ENCODE measurements around the gene ETV3. TPM values are rescaled to one million over a fixed set of nuclear protein-coding genes. Genes with fewer than 3 reads are reported as not detected.
"Not testable (repeated sequence)": the region's sequence is repeated elsewhere in the genome, so short reads cannot be mapped to it uniquely, and the experiment has no call there.

ETV3 gene
- total RNA-seq: 14.6 TPM
- long read RNA-seq: 0 reads

DNA sequence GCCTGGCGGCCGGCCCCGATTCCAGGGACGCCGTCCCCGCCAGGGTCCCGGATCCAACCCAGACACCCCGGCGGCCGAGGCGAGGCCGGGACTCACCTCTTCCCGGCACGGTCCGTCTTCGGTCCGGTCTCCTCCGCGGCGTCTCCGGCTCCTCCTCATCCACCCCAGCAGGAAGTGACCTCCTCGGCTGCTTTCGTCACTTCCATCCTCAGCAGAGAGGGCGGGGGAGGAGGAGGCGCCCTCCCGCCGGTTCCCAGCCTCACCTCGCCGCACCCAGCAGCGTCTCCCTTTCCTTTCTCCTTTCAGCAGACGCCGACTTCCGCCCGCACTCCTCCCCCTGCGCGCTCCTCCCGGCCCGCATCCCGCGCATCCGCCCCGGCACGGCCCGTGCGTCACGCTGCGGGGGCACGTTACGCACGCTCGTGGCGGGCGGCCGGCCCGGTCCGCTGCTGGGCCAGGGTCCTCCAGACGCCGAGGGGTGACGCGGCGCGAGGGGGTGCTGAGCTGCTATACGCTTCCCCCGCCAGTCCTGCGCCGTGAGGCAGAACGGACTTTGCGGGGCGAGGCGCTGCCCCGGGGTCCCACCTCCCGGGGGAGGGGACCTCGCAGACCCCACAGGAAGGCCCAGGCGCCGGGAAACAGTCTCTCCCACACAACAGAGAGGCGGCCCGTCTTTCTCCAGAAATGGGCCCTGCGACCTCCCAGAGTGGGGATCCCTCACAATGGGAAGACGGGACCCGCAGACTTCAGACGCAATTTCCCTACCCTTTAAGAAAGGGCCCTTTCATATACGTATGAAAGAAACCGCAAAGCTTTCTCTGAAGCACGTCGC, at the start of gene ETV3:
Gene ETV3 (minus strand): TSS at position 176 of the 832 bp plus-strand sequence. CDS start 2,043 bp downstream, outside the sequence.
- H3K27me3 ChIP-seq (ENCODE audit: low read depth): no peaks in the 10 kb centered on the region
- no peaks in the 10 kb centered on the region for H3K9me3 ChIP-seq (replicated peaks)
- peak; percentile 90 for DNase-seq
- peaks cover 25% of the 10 kb centered on the region for H3K36me3 ChIP-seq
- intact Hi-C loops (cut with micrococcal nuclease): no loop called here
- peaks cover 44% of the 10 kb centered on the region for H3K4me1 ChIP-seq
- TF ChIP-seq, protein P1, sequence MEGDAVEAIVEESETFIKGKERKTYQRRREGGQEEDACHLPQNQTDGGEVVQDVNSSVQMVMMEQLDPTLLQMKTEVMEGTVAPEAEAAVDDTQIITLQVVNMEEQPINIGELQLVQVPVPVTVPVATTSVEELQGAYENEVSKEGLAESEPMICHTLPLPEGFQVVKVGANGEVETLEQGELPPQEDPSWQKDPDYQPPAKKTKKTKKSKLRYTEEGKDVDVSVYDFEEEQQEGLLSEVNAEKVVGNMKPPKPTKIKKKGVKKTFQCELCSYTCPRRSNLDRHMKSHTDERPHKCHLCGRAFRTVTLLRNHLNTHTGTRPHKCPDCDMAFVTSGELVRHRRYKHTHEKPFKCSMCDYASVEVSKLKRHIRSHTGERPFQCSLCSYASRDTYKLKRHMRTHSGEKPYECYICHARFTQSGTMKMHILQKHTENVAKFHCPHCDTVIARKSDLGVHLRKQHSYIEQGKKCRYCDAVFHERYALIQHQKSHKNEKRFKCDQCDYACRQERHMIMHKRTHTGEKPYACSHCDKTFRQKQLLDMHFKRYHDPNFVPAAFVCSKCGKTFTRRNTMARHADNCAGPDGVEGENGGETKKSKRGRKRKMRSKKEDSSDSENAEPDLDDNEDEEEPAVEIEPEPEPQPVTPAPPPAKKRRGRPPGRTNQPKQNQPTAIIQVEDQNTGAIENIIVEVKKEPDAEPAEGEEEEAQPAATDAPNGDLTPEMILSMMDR (IDR thresholded peaks at IDR 0.05; ENCODE audit: borderline replicate concordance): no peak
- H3K4me3 ChIP-seq: peak within 1 kb of the TSS; percentile 82
- peak within 1 kb of the TSS; percentile 96 for H3K27ac ChIP-seq (replicated peaks)

DNA sequence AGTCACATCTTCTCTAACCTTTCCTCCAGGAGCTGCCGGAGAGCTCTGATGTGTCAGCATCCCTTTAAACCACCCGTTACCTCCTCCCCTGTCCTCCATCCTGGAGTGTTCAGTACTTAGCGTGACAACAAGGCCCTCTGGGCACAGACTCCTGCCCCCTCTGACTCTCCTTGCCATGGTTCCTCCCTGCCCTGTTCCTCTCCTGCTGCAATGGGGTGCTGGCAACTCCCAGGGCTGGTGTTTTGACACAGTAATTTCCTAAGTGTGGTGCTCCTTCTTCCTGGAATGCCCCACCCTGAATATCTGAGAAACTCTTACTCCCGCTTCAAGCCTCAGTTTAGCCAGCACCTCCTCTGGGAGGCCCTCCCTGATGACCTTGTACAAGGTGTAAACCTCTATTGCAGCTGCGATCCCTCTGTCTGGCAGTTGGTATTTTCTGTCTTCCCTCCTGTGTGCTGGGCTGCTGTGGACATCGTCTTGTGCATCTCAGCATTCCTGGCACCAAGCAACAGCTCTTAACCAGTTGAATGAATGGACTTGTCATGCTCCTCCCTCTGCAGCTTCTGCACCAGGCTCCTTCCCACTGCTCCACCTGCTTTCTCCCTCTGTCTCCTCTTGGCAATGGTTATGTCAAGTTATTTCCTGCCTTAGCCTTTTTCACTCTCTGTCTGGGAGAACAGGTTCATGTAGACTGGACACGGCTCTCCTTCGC, 48.2 kb upstream of the ETV3 start:
- TF ChIP-seq, protein P1 (IDR thresholded peaks at IDR 0.05; ENCODE audit: borderline replicate concordance): no peak
- no peak overlapping the region for H3K4me3 ChIP-seq
- intact Hi-C loops (cut with micrococcal nuclease): no loop called here

DNA sequence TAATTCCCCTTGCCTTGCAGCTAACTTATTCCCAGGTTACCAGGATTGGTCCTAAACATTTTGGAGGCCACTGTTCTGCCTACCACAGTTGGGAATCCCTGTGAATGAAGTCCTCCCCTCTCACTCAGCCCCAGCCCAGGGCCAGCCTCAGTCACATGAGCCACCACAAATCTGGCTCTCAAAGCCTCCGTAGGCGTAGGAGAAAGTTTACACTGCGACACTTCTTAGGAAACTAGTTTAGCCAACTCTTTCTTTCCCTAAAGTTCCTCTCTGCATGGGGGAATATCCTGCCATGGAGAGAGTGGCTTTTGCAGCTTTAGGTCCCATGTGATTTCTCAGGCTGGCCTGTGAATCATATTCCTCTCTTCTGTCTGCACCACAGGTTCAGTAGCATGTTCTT, 45.7 kb upstream of the ETV3 start:
- no peak for DNase-seq
- Histone ChIP-seq H3K4me1 (no peaks in the 10 kb centered on the region), H3K27me3 (ENCODE audit: low read depth) (peaks cover 58% of the 10 kb centered on the region), H3K9me3 (replicated peaks) (no peaks in the 10 kb centered on the region), H3K4me3 (no peak overlapping the region), H3K36me3 (no peaks in the 10 kb centered on the region), H3K27ac (replicated peaks) (no peak overlapping the region)
- intact Hi-C loops (cut with micrococcal nuclease): no loop called here
- TF ChIP-seq, protein P1 (IDR thresholded peaks at IDR 0.05; ENCODE audit: borderline replicate concordance): no peak

More for the DNA sequence above, 48.2 kb upstream of the ETV3 start:
- Histone ChIP-seq H3K9me3 (replicated peaks) (no peaks in the 10 kb centered on the region), H3K4me1 (no peaks in the 10 kb centered on the region), H3K36me3 (no peaks in the 10 kb centered on the region), H3K27ac (replicated peaks) (no peak overlapping the region), H3K27me3 (ENCODE audit: low read depth) (peaks cover 80% of the 10 kb centered on the region)
- no peak for DNase-seq

DNA sequence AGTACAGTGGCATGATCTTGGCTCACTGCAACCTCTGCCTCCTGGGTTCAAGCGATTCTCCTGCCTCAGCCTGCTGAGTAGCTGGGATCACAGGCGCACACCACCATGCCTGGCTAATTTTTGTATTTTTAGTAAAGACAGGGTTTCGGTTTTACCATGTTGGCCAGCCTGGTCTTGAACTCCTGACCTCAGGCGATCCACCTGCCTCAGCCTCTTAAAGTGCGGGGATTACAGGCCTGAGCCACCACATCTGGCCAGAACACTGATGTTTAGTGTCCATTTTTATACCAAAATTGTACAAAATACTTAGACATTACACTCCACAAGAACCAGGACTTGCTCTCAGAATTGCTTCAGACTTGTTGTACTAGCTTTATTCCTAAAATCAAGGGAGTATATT, 44.2 kb upstream of the ETV3 start:
- H3K27me3 ChIP-seq (ENCODE audit: low read depth): peaks cover 54% of the 10 kb centered on the region
- H3K4me3 ChIP-seq; H3K36me3 ChIP-seq; H3K27ac ChIP-seq (replicated peaks); intact Hi-C loops (cut with micrococcal nuclease); H3K9me3 ChIP-seq (replicated peaks); DNase-seq; H3K4me1 ChIP-seq: not testable (repeated sequence)

DNA sequence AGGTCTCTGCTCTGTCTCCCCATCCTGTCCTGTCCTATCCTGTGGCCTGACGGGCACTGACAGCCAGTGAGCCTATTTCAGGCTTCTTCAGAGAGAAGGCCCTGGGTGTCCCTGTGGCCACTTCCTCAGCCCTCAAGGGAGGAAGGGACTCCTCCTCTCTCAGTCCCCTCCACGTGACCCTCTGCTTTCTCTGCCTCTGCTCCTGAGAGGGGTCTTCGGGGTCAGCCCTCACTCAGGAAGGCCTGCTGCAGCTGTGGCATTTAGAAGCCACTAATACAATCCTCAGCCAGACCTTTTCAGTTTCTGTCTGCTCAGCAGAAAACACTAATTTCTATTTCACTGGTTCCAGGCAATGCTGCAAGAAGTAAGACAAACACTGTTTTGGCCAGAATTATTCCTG, 43.6 kb upstream of the ETV3 start:
- Histone ChIP-seq H3K27ac (replicated peaks) (no peak overlapping the region), H3K4me3 (no peak overlapping the region), H3K9me3 (replicated peaks) (no peaks in the 10 kb centered on the region), H3K4me1 (no peaks in the 10 kb centered on the region), H3K27me3 (ENCODE audit: low read depth) (peaks cover 55% of the 10 kb centered on the region), H3K36me3 (no peaks in the 10 kb centered on the region)
- TF ChIP-seq, protein P1 (IDR thresholded peaks at IDR 0.05; ENCODE audit: borderline replicate concordance): no peak
- intact Hi-C loops (cut with micrococcal nuclease): no loop called here
- DNase-seq: no peak

DNA sequence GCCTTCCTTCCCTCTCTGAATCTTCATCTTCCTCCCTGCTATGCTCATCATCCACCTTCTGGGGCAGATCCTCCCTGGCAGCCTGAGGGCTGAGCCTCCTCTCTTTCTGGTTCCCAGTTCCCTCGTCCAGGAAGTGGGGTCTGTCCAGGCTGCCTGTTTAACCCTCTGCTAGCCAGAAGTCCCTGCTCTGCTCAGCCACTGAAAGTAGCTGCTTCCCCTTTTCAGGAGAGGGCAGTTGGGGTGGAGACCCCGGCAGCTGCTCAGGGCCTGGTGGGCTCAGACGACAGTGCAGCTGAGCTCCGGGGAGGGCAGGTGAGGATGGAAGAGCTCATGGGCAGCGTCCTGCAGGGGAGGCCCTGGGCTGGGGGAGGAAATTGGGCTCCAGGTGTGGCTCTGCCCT, 43.1 kb upstream of the ETV3 start:
- Histone ChIP-seq H3K4me3 (no peak overlapping the region), H3K4me1 (no peaks in the 10 kb centered on the region), H3K36me3 (no peaks in the 10 kb centered on the region), H3K27ac (replicated peaks) (no peak overlapping the region), H3K9me3 (replicated peaks) (no peaks in the 10 kb centered on the region), H3K27me3 (ENCODE audit: low read depth) (peaks cover 55% of the 10 kb centered on the region)
- TF ChIP-seq, protein P1 (IDR thresholded peaks at IDR 0.05; ENCODE audit: borderline replicate concordance): no peak
- DNase-seq: no peak
- intact Hi-C loops (cut with micrococcal nuclease): no loop called here
